OCI-M2 (cell line): ENCODE measurements around the gene MAPK8IP3.

ENCODE experiments used
- DNase-seq: peaks from one replicate; lab custom pipeline; 2025; ENCODE audit not compliant: unreplicated experiment; lab: John Stamatoyannopoulos, UW

Gene MAPK8IP3

DNA sequence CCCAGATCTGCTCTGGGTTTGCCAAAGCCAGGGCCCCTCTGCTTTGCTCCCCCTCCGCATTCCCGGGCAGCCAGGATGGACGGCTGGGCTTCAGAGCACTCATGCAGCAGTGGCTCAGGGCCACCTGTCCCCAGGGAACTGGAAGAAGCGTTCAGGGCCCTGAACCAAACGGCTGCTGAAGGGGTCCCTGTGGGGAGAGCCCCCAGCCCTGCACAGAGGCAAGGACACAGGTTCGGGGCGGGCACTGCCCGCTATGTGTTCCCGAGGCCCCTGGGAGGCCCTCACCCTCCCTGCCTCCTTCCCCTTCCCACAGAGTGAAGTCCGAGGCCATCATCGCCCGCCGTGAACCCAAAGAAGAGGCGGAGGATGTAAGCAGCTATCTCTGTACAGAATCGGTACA, 54.9 kb downstream of the MAPK8IP3 start:
- no peak for DNase-seq

GRCh38 chr16:1761751-1762150, 55.8 kb downstream of the MAPK8IP3 start:
- no peak for DNase-seq

- DNase-seq, result no peak
Measured at GRCh38 chr16:1762196-1762878, 56.3 kb downstream of the MAPK8IP3 start.

- no peak for DNase-seq
Measured at GRCh38 chr16:1762879-1763520, 57.0 kb downstream of the MAPK8IP3 start.

- no peak for DNase-seq
Measured at GRCh38 chr16:1763521-1764511, 57.8 kb downstream of the MAPK8IP3 start.

DNA sequence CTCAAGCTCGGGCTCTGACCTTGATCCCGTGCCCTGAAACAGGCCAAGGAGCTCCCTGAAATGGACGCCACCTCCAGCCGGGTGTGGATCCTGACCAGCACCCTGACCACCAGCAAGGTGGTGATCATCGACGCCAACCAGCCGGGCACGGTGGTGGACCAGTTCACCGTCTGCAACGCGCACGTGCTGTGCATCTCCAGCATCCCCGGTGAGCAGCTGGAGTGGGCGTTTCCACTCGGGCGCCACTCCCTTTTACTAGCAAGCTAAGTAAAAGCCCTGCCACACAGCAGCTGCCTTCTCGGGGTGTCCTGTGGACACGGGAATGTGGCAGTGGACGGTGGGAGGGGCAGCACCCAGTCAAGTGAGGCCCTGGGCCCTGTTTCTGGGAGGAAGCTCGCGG, 59.0 kb downstream of the MAPK8IP3 start:
- no peak for DNase-seq

DNA sequence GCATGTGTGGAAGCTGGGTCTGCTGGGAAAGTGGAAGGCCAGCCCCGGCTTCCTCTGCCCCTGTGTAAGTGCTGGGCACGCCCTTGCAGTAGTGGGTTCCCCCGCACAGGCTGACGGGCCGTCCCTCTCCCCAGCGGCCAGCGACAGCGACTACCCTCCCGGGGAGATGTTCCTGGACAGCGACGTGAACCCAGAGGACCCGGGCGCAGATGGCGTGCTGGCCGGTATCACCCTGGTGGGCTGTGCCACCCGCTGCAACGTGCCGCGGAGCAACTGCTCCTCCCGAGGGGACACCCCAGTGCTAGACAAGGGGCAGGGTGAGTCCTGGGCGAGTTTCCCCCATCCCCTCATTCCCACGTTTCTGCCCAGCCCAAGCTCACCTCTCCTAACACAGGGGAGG, 59.8 kb downstream of the MAPK8IP3 start:
- DNase-seq, result no peak

GRCh38 chr16:1766231-1766630, 60.2 kb downstream of the MAPK8IP3 start:
- no peak for DNase-seq

- no peak for DNase-seq
Measured at GRCh38 chr16:1766701-1767100, 60.7 kb downstream of the MAPK8IP3 start.

- DNase-seq, result no peak
Measured at GRCh38 chr16:1767116-1767994, 61.4 kb downstream of the MAPK8IP3 start.

GRCh38 chr16:1768061-1768766, 62.2 kb downstream of the MAPK8IP3 start:
- DNase-seq, result no peak

- no peak for DNase-seq
Measured at GRCh38 chr16:1768767-1769401, 62.9 kb downstream of the MAPK8IP3 start.

- no peak for DNase-seq
Measured at GRCh38 chr16:1769402-1770300, 63.7 kb downstream of the MAPK8IP3 start.

DNA sequence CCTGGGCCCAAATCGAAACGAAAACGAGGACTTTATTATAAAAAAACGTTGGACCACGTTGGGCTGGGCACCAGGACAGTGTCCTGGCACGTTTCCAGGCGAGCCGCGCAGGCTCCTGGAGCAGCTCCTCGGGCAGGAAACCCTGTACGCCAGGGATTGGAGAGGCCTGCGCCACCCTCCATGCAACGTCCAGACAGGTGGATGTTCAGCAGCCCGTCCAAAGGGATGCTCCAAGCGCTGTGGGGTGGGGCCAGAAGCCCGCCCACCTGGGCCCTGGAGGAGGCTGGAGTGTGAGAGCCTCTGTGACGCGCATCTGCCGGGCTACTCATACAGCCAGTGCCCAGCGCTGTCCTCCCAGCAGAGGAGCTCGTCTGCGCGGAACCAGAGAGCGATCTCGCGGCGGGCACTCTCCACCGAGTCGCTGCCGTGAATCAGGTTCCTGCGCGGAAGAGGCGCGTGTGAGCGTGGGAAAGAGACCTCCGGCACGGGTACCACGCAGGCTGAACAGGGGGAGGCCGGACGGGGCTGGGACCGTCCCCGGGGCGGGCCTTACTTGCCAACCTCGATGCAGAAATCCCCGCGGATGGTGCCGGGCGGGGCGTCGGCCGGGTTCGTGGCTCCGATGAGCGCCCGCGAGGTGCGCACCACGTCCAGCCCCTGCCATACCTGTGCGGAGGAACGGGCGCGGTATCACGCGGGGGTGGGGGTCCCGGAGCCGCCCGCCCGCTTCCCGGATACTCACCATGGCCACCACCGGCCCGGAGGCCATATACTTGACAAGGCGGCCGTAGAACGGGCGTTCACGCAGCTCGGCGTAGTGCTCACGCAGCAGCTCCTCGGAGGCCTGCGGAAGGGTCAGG, 64.6 kb downstream of the MAPK8IP3 start:
- DNase-seq, result no peak

GRCh38 chr16:1771188-1771863, 65.3 kb downstream of the MAPK8IP3 start, which contains the start of gene NME3:
Gene NME3, minus strand, starts transcription at chr16:1771543. Its CDS starts 9 bp downstream, at chr16:1771534.
- DNase-seq, result no peak

DNA sequence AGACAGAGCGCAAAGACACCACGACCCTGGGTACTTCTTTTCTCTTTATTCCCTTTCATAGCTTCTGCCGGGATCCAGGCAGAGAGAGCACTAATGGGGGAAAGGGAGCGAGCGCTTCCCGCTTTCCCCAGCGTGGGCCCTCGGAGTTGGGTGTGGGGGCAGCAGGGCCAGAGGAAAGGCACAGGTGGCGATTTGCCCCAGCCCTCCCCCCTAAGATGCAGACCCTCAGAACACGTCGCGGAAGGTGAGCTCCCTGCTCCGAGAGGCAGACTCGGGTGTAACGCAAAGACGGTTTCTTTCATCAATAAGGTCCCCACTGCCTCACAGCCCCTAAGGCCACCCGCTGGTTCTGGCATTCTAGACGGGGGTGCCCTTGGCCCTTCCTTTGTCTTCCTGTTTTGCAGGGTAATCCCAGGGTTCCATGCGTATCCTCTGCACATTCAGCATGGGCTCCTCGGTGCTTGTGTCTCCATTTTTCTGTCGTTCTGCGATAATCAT, 65.9 kb downstream of the MAPK8IP3 start:
- no peak for DNase-seq
